PC-3 (cell line): ENCODE data around the gene FHAD1. TPM values are rescaled to one million over a fixed set of nuclear protein-coding genes. Genes with fewer than 3 reads are reported as not detected.

Experiments used
- ATAC-seq: fragments of 200-7000 bp; cut with Tn5 transposase; 2 replicates; pipeline ENCODE4 v1.9.1; 2020; ENCODE audit warnings: mild to moderate bottlenecking, moderate library complexity
- BruUV-seq: library from RNA; stranded (reverse); fragments of 400-500 nt; replicated peaks from 2 replicates; lab custom pipeline; 2021; lab: Mats Ljungman, UMichigan
- CTCF ChIA-PET: fragments of 300-600 bp; sonication (Branson Sonifier 250); formaldehyde crosslinking; loops from one replicate; lab custom pipeline; 2022; ENCODE audit warnings: antibody characterized with exemption; lab: Charles Lee
- POLR2A ChIA-PET: fragments of 300-600 bp; sonication (Branson Sonifier 250); formaldehyde crosslinking; loops from one replicate; lab custom pipeline; 2022; ENCODE audit warnings: antibody characterized with exemption; ENCODE audit not compliant: unreplicated experiment; lab: Charles Lee
- DNase-seq: peaks from one replicate; pipeline ENCODE4 v3.0.0-alpha.2; 2015
- H2AFZ ChIP-seq: fragments of 300-600 bp; sonication (generic); 2 replicates; pipeline ENCODE4 v1.6.0; 2016; ENCODE audit warnings: antibody characterized with exemption, low read length
- H3F3A ChIP-seq: fragments of 300-600 bp; sonication (generic); one replicate; pipeline ENCODE4 v1.6.0; 2017; ENCODE audit warnings: antibody characterized with exemption, low read length, control low read depth, mild to moderate bottlenecking; ENCODE audit not compliant: unreplicated experiment
- H3K27ac ChIP-seq: fragments of 300-600 bp; sonication (generic); 2 replicates; pipeline ENCODE4 v1.5.1; 2016; ENCODE audit warnings: mild to moderate bottlenecking, low read length
- H3K27me3 ChIP-seq: fragments of 300-600 bp; sonication (generic); 2 replicates; pipeline ENCODE4 v1.6.1; 2016; ENCODE audit warnings: low read length, mixed read lengths
- H3K36me3 ChIP-seq: fragments of 300-600 bp; sonication (generic); 2 replicates; pipeline ENCODE4 v1.6.1; 2016; ENCODE audit warnings: low read depth, mixed run types, low read length, mixed read lengths
- H3K4me1 ChIP-seq: fragments of 300-600 bp; sonication (generic); 2 replicates; pipeline ENCODE4 v1.5.1; 2016; ENCODE audit warnings: low read length; ENCODE audit not compliant: insufficient read depth
- H3K4me2 ChIP-seq: fragments of 300-600 bp; sonication (generic); 2 replicates; pipeline ENCODE4 v1.6.0; 2016; ENCODE audit warnings: low read length
- H3K4me3 ChIP-seq: fragments of 300-600 bp; sonication (generic); 2 replicates; pipeline ENCODE4 v1.5.1; 2016; ENCODE audit warnings: mild to moderate bottlenecking, low read length, mixed read lengths
- H3K79me2 ChIP-seq: fragments of 300-600 bp; sonication (generic); 2 replicates; pipeline ENCODE4 v1.6.1; 2017; ENCODE audit warnings: low read length, mixed read lengths
- H3K9ac ChIP-seq: fragments of 300-600 bp; sonication (generic); 2 replicates; pipeline ENCODE4 v1.6.0; 2016; ENCODE audit warnings: mild to moderate bottlenecking, low read length
- H3K9me2 ChIP-seq: fragments of 300-600 bp; sonication (generic); replicated peaks from 2 replicates; pipeline ENCODE4 v1.6.1; 2016; ENCODE audit warnings: mixed run types, low read length, mixed read lengths
- H3K9me3 ChIP-seq: fragments of 300-600 bp; sonication (generic); 2 replicates; pipeline ENCODE4 v1.6.1; 2016; ENCODE audit warnings: low read length, mixed read lengths
- H4K20me1 ChIP-seq: fragments of 300-600 bp; sonication (generic); 2 replicates; pipeline ENCODE4 v1.6.1; 2016; ENCODE audit warnings: low read length, mixed read lengths
- EZH2 ChIP-seq: fragments of 300-600 bp; sonication (generic); IDR thresholded peaks from one replicate; pipeline ENCODE4 v1.6.1; 2017; ENCODE audit warnings: antibody characterized with exemption, mild to moderate bottlenecking, low read length; ENCODE audit not compliant: unreplicated experiment
- EZH2phosphoT487 ChIP-seq: fragments of 300-600 bp; sonication (generic); IDR thresholded peaks from 2 replicates; pipeline ENCODE4 v1.6.1; 2018; ENCODE audit warnings: mild to moderate bottlenecking, antibody characterized with exemption, low read length, borderline replicate concordance
- intact Hi-C: fragments of 100-400 bp; cut with micrococcal nuclease; formaldehyde crosslinking; loops from 2 replicates; pipeline ENCODE4 v1.9.0; 2023
- total RNA-seq: library from RNA; depleted of rRNA; stranded (reverse); fragments of >200 nt; gene quantifications from 2 replicates; pipeline ENCODE4 v1.2.3, GENCODE V29; 2014
- TF ChIP-seq, protein P1 (sequence below): fragments of 300-600 bp; sonication (generic); conservative IDR thresholded peaks from 2 replicates; pipeline ENCODE4 v1.5.1; 2017; ENCODE audit warnings: antibody characterized with exemption, low read depth, mild to moderate bottlenecking, low read length

The FHAD1 gene
- total RNA-seq, 1 experiment from 2014 or later = 0.95 TPM

DNA sequence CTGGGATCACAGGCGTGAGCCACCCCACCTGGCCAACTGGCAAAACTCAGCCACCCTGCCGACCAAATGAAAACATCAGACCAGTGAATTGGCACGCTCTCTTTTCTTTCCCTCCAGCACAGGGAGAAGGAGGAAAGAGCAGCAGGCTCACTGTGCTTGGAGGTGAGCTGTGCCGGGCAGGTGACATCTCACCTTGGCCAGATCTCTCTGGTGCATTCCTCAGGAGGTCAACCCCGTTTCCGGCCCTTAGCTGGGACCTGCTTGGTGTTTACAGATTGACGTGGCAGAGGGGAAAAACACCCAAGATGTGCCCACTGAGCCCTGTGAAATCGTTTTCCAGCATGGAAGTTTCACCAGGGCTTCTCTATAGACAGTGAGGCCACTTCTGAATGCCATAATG lies 48.3 kb upstream of the FHAD1 start:
- Histone ChIP-seq H3K9me2 (no peaks in the 10 kb centered on the region), H3K36me3 (no peaks in the 10 kb centered on the region; the same call in 1 of the 2 replicates), H3K27me3 (no peaks in the 10 kb centered on the region), H3K4me2 (no peak overlapping the region), H3F3A (peaks cover 4% of the 10 kb centered on the region), H2AFZ (no peak overlapping the region), H3K9ac (no peak overlapping the region), H3K4me1 (peaks cover 26% of the 10 kb centered on the region), H4K20me1 (no peaks in the 10 kb centered on the region), H3K79me2 (peaks cover 45% of the 10 kb centered on the region), H3K27ac (no peak overlapping the region), H3K9me3 (no peaks in the 10 kb centered on the region), H3K4me3 (no peak overlapping the region)
- BruUV-seq = no TSS peak
- ChIA-PET CTCF (no interaction called here), POLR2A (interaction anchor here (0.6 kb wide), 1 partner anchor 1184 kb away, joined by 4 read pairs; no protein-coding TSS in a partner anchor)
- ATAC-seq = no peak
- intact Hi-C loops = no loop called here
- DNase-seq = no peak
- TF ChIP-seq EZH2phosphoT487 = no peak
- TF ChIP-seq, protein P1, sequence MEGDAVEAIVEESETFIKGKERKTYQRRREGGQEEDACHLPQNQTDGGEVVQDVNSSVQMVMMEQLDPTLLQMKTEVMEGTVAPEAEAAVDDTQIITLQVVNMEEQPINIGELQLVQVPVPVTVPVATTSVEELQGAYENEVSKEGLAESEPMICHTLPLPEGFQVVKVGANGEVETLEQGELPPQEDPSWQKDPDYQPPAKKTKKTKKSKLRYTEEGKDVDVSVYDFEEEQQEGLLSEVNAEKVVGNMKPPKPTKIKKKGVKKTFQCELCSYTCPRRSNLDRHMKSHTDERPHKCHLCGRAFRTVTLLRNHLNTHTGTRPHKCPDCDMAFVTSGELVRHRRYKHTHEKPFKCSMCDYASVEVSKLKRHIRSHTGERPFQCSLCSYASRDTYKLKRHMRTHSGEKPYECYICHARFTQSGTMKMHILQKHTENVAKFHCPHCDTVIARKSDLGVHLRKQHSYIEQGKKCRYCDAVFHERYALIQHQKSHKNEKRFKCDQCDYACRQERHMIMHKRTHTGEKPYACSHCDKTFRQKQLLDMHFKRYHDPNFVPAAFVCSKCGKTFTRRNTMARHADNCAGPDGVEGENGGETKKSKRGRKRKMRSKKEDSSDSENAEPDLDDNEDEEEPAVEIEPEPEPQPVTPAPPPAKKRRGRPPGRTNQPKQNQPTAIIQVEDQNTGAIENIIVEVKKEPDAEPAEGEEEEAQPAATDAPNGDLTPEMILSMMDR = no peak
- no peak for TF ChIP-seq EZH2

DNA sequence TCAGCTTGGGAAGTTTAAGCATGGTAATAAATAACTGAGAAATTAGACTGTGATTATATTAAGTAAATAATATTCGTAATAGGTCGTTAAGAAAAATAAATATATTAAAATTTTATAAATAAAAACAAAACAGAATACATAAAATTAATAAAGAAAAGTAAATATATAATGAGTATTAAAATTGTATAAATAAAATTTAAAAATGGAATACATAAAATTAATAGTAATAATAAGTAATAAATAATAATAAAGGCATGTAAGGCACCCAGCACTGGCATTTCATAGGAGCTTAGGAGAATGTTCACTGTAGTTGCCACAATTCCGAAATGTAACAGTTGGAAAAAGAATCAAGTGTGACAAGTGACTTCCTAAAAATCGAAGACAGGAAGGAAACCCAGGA lies 45.8 kb upstream of the FHAD1 start:
- H3F3A ChIP-seq = peaks cover 4% of the 10 kb centered on the region
- no peaks in the 10 kb centered on the region; the same call in 1 of the 2 replicates for H3K36me3 ChIP-seq
- ChIA-PET CTCF (interaction anchor here (0.7 to 1.5 kb wide), 4 partner anchors 23 to 73 kb away, joined by 3 to 9 read pairs (median 3); no protein-coding TSS in a partner anchor), POLR2A (interaction anchor here (0.7 kb wide), 1 partner anchor 22 kb away, joined by 3 read pairs; no protein-coding TSS in a partner anchor)
- TF ChIP-seq EZH2phosphoT487 (no peak), EZH2 (no peak)
- TF ChIP-seq, protein P1 = no peak
- H3K27ac ChIP-seq = peak overlapping the region; percentile 91
- H3K79me2 ChIP-seq = peaks cover 59% of the 10 kb centered on the region
- no TSS peak for BruUV-seq
- H2AFZ ChIP-seq = no peak overlapping the region
- intact Hi-C loops = no loop called here
- no peaks in the 10 kb centered on the region for H3K9me2 ChIP-seq
- peaks cover 31% of the 10 kb centered on the region for H3K4me1 ChIP-seq
- H3K4me3 ChIP-seq = peak overlapping the region; percentile 51
- H3K9ac ChIP-seq = peak overlapping the region; percentile 64
- no peaks in the 10 kb centered on the region for H4K20me1 ChIP-seq
- peak overlapping the region; percentile 78 for H3K4me2 ChIP-seq
- no peaks in the 10 kb centered on the region for H3K27me3 ChIP-seq
- H3K9me3 ChIP-seq = no peaks in the 10 kb centered on the region
- ATAC-seq = no peak
- DNase-seq = no peak

DNA sequence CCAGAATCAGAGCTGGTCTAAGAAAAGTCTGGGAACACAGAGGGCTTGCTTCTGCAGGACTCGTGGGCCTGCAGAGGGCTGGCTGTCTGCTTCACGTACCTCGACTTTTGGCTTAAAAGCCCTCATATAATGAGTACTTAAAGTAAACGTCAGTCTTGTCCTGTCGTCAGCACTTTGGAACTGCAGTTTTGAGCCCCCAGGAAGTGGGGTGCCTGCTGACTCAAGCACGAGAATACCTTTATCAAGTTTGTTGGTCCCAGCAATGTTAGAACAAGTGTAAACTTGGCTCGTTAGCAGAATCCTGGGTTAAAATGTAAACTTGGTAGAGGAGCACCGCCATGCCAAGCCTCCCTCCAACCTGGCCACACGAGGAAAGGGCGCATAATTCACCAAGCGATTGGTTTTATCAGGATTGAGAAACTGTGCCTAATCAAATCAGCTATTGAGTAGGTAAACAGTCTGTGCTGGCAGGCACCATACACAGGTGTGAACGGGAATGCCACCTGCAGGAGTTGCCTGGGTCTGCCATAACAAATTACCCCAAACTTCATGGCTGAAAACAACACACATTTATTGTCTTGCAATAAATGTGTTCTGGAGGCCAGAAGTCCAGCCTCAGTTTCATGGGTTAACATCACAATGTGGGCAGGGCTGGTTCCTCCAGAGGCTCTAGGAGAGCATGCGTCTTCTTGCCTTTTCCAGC lies 45.0 kb upstream of the FHAD1 start:
- intact Hi-C loops = no loop called here
- no peaks in the 10 kb centered on the region for H3K9me2 ChIP-seq
- peak overlapping the region; percentile 64 for H3K4me2 ChIP-seq
- peaks cover 39% of the 10 kb centered on the region for H3K4me1 ChIP-seq
- H2AFZ ChIP-seq = no peak overlapping the region
- DNase-seq (no peak), ATAC-seq (no peak)
- peaks cover 57% of the 10 kb centered on the region for H3K79me2 ChIP-seq
- H3K27ac ChIP-seq = peak overlapping the region; percentile 91
- CTCF ChIA-PET = interaction anchor here (1.5 kb wide), 1 partner anchor 73 kb away, joined by 9 read pairs; no protein-coding TSS in a partner anchor
- POLR2A ChIA-PET = no interaction called here
- no peaks in the 10 kb centered on the region for H3K27me3 ChIP-seq
- H4K20me1 ChIP-seq = no peaks in the 10 kb centered on the region
- no peaks in the 10 kb centered on the region for H3K9me3 ChIP-seq
- no peaks in the 10 kb centered on the region; the same call in 1 of the 2 replicates for H3K36me3 ChIP-seq
- TF ChIP-seq, protein P1 = no peak
- TF ChIP-seq EZH2phosphoT487 (no peak), EZH2 (no peak)
- H3K9ac ChIP-seq = peak overlapping the region; percentile 51
- BruUV-seq = no TSS peak
- H3F3A ChIP-seq = peaks cover 4% of the 10 kb centered on the region
- H3K4me3 ChIP-seq = no peak overlapping the region
